Measurements from ENCODE around the gene MYOZ2.
"Not testable (repeated sequence)": the region's sequence is repeated elsewhere in the genome, so short reads cannot be mapped to it uniquely, and the experiment has no call there.

The MYOZ2 gene

DNA sequence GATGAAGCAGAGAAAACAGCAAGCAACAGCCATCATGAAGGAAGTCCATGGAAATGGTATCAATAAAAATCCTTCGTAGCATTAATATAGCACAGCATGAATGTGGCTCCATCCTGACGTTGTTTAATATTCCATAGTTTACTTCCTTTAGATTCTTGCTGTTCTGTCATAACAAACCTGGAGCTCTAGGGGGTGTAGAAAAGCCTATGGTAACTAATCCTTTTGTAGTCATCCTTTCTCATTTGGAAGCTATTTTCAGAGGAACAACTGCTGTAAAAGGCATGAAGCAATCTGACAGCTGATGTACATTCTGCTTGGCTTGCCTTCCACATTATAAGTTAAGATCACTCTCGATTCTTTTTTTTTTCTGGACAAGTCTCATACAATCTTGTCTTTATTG is 914 bp downstream of the MYOZ2 start:
- TF ChIP-seq, protein P1, sequence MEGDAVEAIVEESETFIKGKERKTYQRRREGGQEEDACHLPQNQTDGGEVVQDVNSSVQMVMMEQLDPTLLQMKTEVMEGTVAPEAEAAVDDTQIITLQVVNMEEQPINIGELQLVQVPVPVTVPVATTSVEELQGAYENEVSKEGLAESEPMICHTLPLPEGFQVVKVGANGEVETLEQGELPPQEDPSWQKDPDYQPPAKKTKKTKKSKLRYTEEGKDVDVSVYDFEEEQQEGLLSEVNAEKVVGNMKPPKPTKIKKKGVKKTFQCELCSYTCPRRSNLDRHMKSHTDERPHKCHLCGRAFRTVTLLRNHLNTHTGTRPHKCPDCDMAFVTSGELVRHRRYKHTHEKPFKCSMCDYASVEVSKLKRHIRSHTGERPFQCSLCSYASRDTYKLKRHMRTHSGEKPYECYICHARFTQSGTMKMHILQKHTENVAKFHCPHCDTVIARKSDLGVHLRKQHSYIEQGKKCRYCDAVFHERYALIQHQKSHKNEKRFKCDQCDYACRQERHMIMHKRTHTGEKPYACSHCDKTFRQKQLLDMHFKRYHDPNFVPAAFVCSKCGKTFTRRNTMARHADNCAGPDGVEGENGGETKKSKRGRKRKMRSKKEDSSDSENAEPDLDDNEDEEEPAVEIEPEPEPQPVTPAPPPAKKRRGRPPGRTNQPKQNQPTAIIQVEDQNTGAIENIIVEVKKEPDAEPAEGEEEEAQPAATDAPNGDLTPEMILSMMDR (conservative IDR thresholded peaks at IDR 0.05; ENCODE audit: low read depth, low read length), result no peak
- Histone ChIP-seq H3K4me2 (no peak overlapping the region), H3K27me3 (ENCODE audit: insufficient read depth, low read depth) (no peaks in the 10 kb centered on the region), H3K9ac (no peak overlapping the region), H3K36me3 (ENCODE audit: insufficient read depth) (no peaks in the 10 kb centered on the region), H3K27ac (no peak overlapping the region), H3K4me1 (ENCODE audit: low read depth, poor library complexity, severe bottlenecking) (no peaks in the 10 kb centered on the region), H2AFZ (ENCODE audit: low read depth) (no peak overlapping the region), H4K20me1 (ENCODE audit: insufficient read depth) (no peaks in the 10 kb centered on the region), H3K4me3 (IDR thresholded peaks at IDR 0.05; ENCODE audit: insufficient read depth, low read depth, low read length) (no peak overlapping the region), H3K79me2 (ENCODE audit: insufficient read depth, low read depth) (no peaks in the 10 kb centered on the region)

DNA sequence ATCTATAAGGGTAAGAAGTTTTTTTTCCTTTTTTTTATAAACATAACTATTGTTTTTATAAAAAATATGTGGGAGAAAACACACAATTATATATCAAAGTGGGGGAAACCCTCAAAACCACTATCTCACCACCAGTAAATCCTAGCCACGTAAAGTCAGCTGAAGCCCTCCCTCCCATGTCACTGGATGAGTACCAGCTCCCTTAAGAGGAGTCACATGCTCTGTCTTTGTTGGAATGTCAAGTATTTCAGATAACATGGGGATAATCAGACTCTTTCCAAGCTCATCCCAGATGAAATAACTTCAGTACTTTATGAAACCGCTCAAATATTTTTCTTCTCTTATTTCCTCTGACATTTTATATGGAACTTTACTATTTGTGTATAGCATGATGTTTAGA is 2.4 kb downstream of the MYOZ2 start:
- H3K9ac ChIP-seq, result no peak overlapping the region
- H3K79me2 ChIP-seq (ENCODE audit: insufficient read depth, low read depth), result no peaks in the 10 kb centered on the region
- no peaks in the 10 kb centered on the region for H3K36me3 ChIP-seq (ENCODE audit: insufficient read depth)
- H3K4me1 ChIP-seq (ENCODE audit: low read depth, poor library complexity, severe bottlenecking), result no peaks in the 10 kb centered on the region
- no peak overlapping the region for H3K27ac ChIP-seq
- H4K20me1 ChIP-seq (ENCODE audit: insufficient read depth), result no peaks in the 10 kb centered on the region
- H3K4me2 ChIP-seq, result no peak overlapping the region
- no peak overlapping the region for H2AFZ ChIP-seq (ENCODE audit: low read depth)
- H3K4me3 ChIP-seq (IDR thresholded peaks at IDR 0.05; ENCODE audit: insufficient read depth, low read depth, low read length), result no peak overlapping the region
- TF ChIP-seq, protein P1 (conservative IDR thresholded peaks at IDR 0.05; ENCODE audit: low read depth, low read length), result no peak
- no peaks in the 10 kb centered on the region for H3K27me3 ChIP-seq (ENCODE audit: insufficient read depth, low read depth)

DNA sequence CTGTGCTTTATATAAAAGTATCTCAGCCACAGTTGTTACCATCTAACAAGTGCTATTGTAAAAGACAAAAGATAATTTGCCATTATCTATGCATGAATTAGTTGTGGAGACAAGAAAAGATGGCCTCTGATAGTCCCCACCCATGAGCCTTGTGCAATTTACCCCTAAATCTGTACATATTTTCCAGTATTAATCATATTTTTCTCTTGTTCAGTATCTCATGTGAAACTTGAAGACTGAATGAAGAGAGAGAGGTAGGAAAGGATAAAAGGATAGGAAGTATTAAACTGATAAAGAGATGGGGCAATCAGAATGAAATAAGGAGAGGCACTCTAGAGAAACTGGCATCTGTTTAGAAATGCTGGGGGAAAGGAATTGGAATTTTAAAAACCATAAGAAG is 3.7 kb downstream of the MYOZ2 start:
- no peaks in the 10 kb centered on the region for H3K27me3 ChIP-seq (ENCODE audit: insufficient read depth, low read depth)
- no peaks in the 10 kb centered on the region for H3K36me3 ChIP-seq (ENCODE audit: insufficient read depth)
- no peak overlapping the region for H3K27ac ChIP-seq
- H3K79me2 ChIP-seq (ENCODE audit: insufficient read depth, low read depth), result no peaks in the 10 kb centered on the region
- no peaks in the 10 kb centered on the region for H3K4me1 ChIP-seq (ENCODE audit: low read depth, poor library complexity, severe bottlenecking)
- no peak overlapping the region for H3K4me3 ChIP-seq (IDR thresholded peaks at IDR 0.05; ENCODE audit: insufficient read depth, low read depth, low read length)
- TF ChIP-seq, protein P1 (conservative IDR thresholded peaks at IDR 0.05; ENCODE audit: low read depth, low read length), result no peak
- H4K20me1 ChIP-seq (ENCODE audit: insufficient read depth), result no peaks in the 10 kb centered on the region
- no peak overlapping the region for H3K9ac ChIP-seq
- no peak overlapping the region for H3K4me2 ChIP-seq
- H2AFZ ChIP-seq (ENCODE audit: low read depth), result no peak overlapping the region

DNA sequence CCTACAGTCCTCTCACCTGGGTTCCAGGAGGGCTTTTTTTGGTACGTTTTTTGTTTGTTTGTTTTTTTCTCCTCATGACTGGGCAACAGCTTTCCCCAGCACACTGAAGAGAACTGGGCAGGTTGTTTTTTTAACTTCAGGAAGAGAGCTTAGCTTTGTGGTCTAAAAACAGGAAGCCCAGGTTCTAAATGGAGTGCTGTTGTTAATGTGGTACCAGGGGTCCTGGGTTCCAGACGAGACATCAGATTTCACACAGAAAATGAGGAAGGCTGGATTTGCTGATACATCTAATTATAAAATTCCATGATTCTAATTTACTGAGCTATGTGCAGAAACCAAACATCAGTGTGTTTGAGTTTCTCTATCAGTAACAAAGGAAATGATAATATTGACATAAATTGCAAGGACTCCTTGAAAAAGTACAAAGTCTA is 4.2 kb downstream of the MYOZ2 start:
- Histone ChIP-seq H4K20me1 (ENCODE audit: insufficient read depth) (no peaks in the 10 kb centered on the region), H3K36me3 (ENCODE audit: insufficient read depth) (no peaks in the 10 kb centered on the region), H2AFZ (ENCODE audit: low read depth) (no peak overlapping the region), H3K27ac (no peak overlapping the region), H3K9ac (no peak overlapping the region), H3K4me3 (IDR thresholded peaks at IDR 0.05; ENCODE audit: insufficient read depth, low read depth, low read length) (no peak overlapping the region), H3K27me3 (ENCODE audit: insufficient read depth, low read depth) (no peaks in the 10 kb centered on the region), H3K4me2 (no peak overlapping the region), H3K4me1 (ENCODE audit: low read depth, poor library complexity, severe bottlenecking) (no peaks in the 10 kb centered on the region), H3K79me2 (ENCODE audit: insufficient read depth, low read depth) (no peaks in the 10 kb centered on the region)
- TF ChIP-seq, protein P1 (conservative IDR thresholded peaks at IDR 0.05; ENCODE audit: low read depth, low read length), result no peak

DNA sequence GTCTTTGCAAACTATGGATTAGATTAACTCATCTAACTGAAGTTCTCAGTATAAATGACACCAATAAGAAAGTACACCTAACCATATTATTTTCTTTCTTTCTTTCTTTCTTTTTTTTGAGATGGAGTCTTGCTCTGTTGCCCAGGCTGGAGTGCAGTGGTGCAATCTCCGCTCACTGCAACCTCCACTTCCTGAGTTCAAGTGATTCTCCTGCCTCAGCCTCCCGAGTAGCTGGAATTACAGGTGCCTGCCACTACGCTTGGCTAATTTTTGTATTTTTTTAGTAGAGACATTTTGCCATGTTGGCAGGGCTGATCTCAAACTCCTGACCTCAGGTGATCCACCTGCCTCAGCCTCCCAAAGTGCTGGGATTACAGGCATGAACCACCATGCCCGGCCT is 5.7 kb downstream of the MYOZ2 start:
- not testable (repeated sequence) for H3K27me3 ChIP-seq (ENCODE audit: insufficient read depth, low read depth); H3K9ac ChIP-seq; H4K20me1 ChIP-seq (ENCODE audit: insufficient read depth); H3K4me2 ChIP-seq; H3K79me2 ChIP-seq (ENCODE audit: insufficient read depth, low read depth); H3K4me3 ChIP-seq (IDR thresholded peaks at IDR 0.05; ENCODE audit: insufficient read depth, low read depth, low read length); H3K36me3 ChIP-seq (ENCODE audit: insufficient read depth); H2AFZ ChIP-seq (ENCODE audit: low read depth); H3K27ac ChIP-seq; H3K4me1 ChIP-seq (ENCODE audit: low read depth, poor library complexity, severe bottlenecking)
